NB4 (cell line): Measurements from ENCODE around the gene ACSS3.

Experiments used
- DNase-seq: peaks from one replicate; pipeline ENCODE4 v3.0.0; 2010; ENCODE audit warnings: low read depth
- H3K4me3 ChIP-seq: one replicate; pipeline ENCODE4 v1.5.1; 2011; ENCODE audit warnings: mild to moderate bottlenecking, low read depth, low read length, moderate library complexity
- CTCF ChIP-seq: IDR thresholded peaks from one replicate; pipeline ENCODE4 v1.5.1; 2012; ENCODE audit warnings: low read depth, low read length
- MAX ChIP-seq: IDR thresholded peaks from 2 replicates; pipeline ENCODE4 v1.6.1; 2011; ENCODE audit warnings: low read depth, low read length
- MYC ChIP-seq: IDR thresholded peaks from 2 replicates; pipeline ENCODE4 v1.6.1; 2011; ENCODE audit warnings: low read depth, low read length
- POLR2A ChIP-seq: IDR thresholded peaks from 2 replicates; pipeline ENCODE4 v1.6.1; 2011; ENCODE audit warnings: mild to moderate bottlenecking; ENCODE audit not compliant: insufficient read length; ENCODE audit errors: extremely low read depth

ACSS3 gene

GRCh38 chr12:81300454-81300853 is 222.6 kb downstream of the ACSS3 start:
- TF ChIP-seq MYC (no peak), MAX (no peak)
- H3K4me3 ChIP-seq = no peak overlapping the region
- peak; percentile 2 for DNase-seq

GRCh38 chr12:81303935-81304334 is 226.1 kb downstream of the ACSS3 start:
- DNase-seq = no peak
- H3K4me3 ChIP-seq = no peak overlapping the region
- TF ChIP-seq CTCF (no peak), POLR2A (no peak), MYC (no peak)
